H1 (cell line): Measurements from ENCODE around the gene OR10A4. TPM values are rescaled to one million over a fixed set of nuclear protein-coding genes. Genes with fewer than 3 reads are reported as not detected.

Experiments
- CTCF ChIA-PET: fragments of 300-600 bp; sonication (Branson Sonifier 250); formaldehyde crosslinking; loops from one replicate; lab custom pipeline; 2021; ENCODE audit not compliant: partially characterized antibody; lab: Charles Lee
- POLR2A ChIA-PET: fragments of 300-600 bp; sonication (Branson Sonifier 250); formaldehyde crosslinking; loops from one replicate; lab custom pipeline; 2021; ENCODE audit warnings: inconsistent platforms; ENCODE audit not compliant: partially characterized antibody; lab: Charles Lee
- DNase-seq, 2 experiments: peaks; one replicate each; pipeline versions ENCODE4 v3.0.0 to v3.0.0-alpha.2; 2010 to 2022; ENCODE audit warnings: low spot score in 2 of 2, low read depth in 1 of 2, mixed read lengths in 1 of 2
- FAIRE-seq: peaks from 2 replicates; lab custom pipeline; 2011; peaks lifted over from hg19 to GRCh38; lab: Jason Lieb, UNC
- H2AFZ ChIP-seq: 2 replicates; pipeline ENCODE4 v1.8.1; 2012; ENCODE audit warnings: low read length, inconsistent platforms
- H2AK5ac ChIP-seq: 2 replicates; pipeline ENCODE4 v1.6.1; 2013; ENCODE audit warnings: low read depth, low read length
- H2BK120ac ChIP-seq: replicated peaks from 2 replicates; pipeline ENCODE3; 2013; ENCODE audit warnings: low read depth, low read length, inconsistent platforms
- H2BK12ac ChIP-seq: 2 replicates; pipeline ENCODE4 v1.6.1; 2013; ENCODE audit warnings: low read depth, low read length
- H2BK15ac ChIP-seq: 2 replicates; pipeline ENCODE4 v1.6.1; 2013; ENCODE audit warnings: low read length
- H2BK20ac ChIP-seq: 2 replicates; pipeline ENCODE4 v1.6.1; 2013; ENCODE audit warnings: low read length
- H2BK5ac ChIP-seq: 2 replicates; pipeline ENCODE4 v1.6.1; 2013; ENCODE audit warnings: low read depth, low read length
- H3K14ac ChIP-seq: 2 replicates; pipeline ENCODE4 v1.6.1; 2013; ENCODE audit warnings: inconsistent platforms; ENCODE audit not compliant: insufficient read length
- H3K18ac ChIP-seq: 2 replicates; pipeline ENCODE4 v1.6.1; 2013; ENCODE audit warnings: low read length; ENCODE audit errors: extremely low read depth
- H3K23ac ChIP-seq: 2 replicates; pipeline ENCODE4 v1.6.1; 2013; ENCODE audit warnings: inconsistent platforms; ENCODE audit not compliant: insufficient read length
- H3K23me2 ChIP-seq: 2 replicates; pipeline ENCODE4 v1.6.1; 2013; ENCODE audit warnings: low read depth, low read length
- H3K27ac ChIP-seq: 2 replicates; pipeline ENCODE4 v1.6.1; 2011; ENCODE audit warnings: low read depth, low read length, inconsistent platforms
- H3K27me3 ChIP-seq, 4 experiments: replicated peaks in 1 of 4; 1 replicate in 1 of 4; 2 replicates in 3 of 4; pipeline versions ENCODE4 v1.6.1 to v1.8.1; 2011 to 2013; ENCODE audit warnings: low read length in 3 of 4, mild to moderate bottlenecking in 3 of 4, inconsistent platforms in 2 of 4, mixed read lengths in 2 of 4, moderate library complexity in 1 of 4; ENCODE audit not compliant: control insufficient read depth in 3 of 4, insufficient read depth in 3 of 4; ENCODE audit errors: extremely low read depth in 1 of 4
- H3K36me3 ChIP-seq, 4 experiments: 2 replicates each; pipeline versions ENCODE4 v1.6.1 to v1.8.1; 2011 to 2013; ENCODE audit warnings: mild to moderate bottlenecking in 4 of 4, low read length in 3 of 4, moderate library complexity in 2 of 4, control low read depth in 1 of 4, inconsistent platforms in 1 of 4; ENCODE audit not compliant: insufficient read depth in 4 of 4, control insufficient read depth in 2 of 4
- H3K4ac ChIP-seq: replicated peaks from 2 replicates; pipeline ENCODE3; 2013; ENCODE audit warnings: low read length, low read depth, mixed read lengths, inconsistent platforms; ENCODE audit not compliant: insufficient read length
- H3K4me1 ChIP-seq, 4 experiments: replicated peaks in 1 of 4; 1 replicate in 1 of 4; 2 replicates in 3 of 4; pipeline versions ENCODE4 v1.6.1 to v1.8.1; 2011 to 2013; ENCODE audit warnings: low read length in 3 of 4, inconsistent platforms in 2 of 4, mixed read lengths in 1 of 4; ENCODE audit not compliant: insufficient read depth in 4 of 4, control insufficient read depth in 3 of 4
- H3K4me2 ChIP-seq, 2 experiments: 2 replicates each; pipeline versions ENCODE4 v1.6.1 to v1.8.1; 2011 to 2013; ENCODE audit warnings: low read depth in 2 of 2, low read length in 2 of 2, control low read depth in 1 of 2, inconsistent platforms in 1 of 2, mild to moderate bottlenecking in 1 of 2; ENCODE audit not compliant: insufficient read depth in 1 of 2
- H3K4me3 ChIP-seq, 4 experiments: fragments of 200-600, 300-600 bp in 1 of 4; sonication (generic), shearing (Covaris generic), sonication (Bioruptor Twin) in 1 of 4; 2 replicates each; pipeline versions ENCODE4 v1.5.1 to v1.8.1; 2011 to 2016; ENCODE audit warnings: low read length in 4 of 4, low read depth in 3 of 4, control low read depth in 2 of 4, inconsistent platforms in 2 of 4, mild to moderate bottlenecking in 2 of 4, mixed read lengths in 1 of 4, moderate library complexity in 1 of 4; ENCODE audit not compliant: insufficient read depth in 2 of 4; ENCODE audit errors: extremely low read depth in 1 of 4
- H3K56ac ChIP-seq: replicated peaks from 2 replicates; pipeline ENCODE3; 2013; ENCODE audit warnings: low read depth, mild to moderate bottlenecking, mixed read lengths, low read length, inconsistent platforms; ENCODE audit not compliant: insufficient read length
- H3K79me1 ChIP-seq: 2 replicates; pipeline ENCODE4 v1.6.1; 2013; ENCODE audit warnings: low read depth, low read length, control low read depth
- H3K79me2 ChIP-seq, 2 experiments: 2 replicates each; pipeline versions ENCODE4 v1.6.1 to v1.8.1; 2012 to 2013; ENCODE audit warnings: low read length in 2 of 2, mild to moderate bottlenecking in 2 of 2, inconsistent platforms in 1 of 2; ENCODE audit not compliant: insufficient read depth in 2 of 2, control insufficient read depth in 1 of 2
- H3K9ac ChIP-seq, 4 experiments: replicated peaks in 1 of 4; 1 replicate in 1 of 4; 2 replicates in 3 of 4; pipeline versions ENCODE4 v1.6.1 to v1.8.1; 2011 to 2013; ENCODE audit warnings: low read depth in 3 of 4, low read length in 3 of 4, control low read depth in 2 of 4, mild to moderate bottlenecking in 2 of 4, moderate library complexity in 2 of 4, inconsistent platforms in 1 of 4; ENCODE audit errors: extremely low read depth in 1 of 4
- H3K9me3 ChIP-seq, 2 experiments: 2 replicates each; pipeline versions ENCODE4 v1.6.1 to v1.8.1; 2012 to 2013; ENCODE audit warnings: mild to moderate bottlenecking in 2 of 2, moderate library complexity in 2 of 2, control low read depth in 1 of 2, inconsistent platforms in 1 of 2, low read depth in 1 of 2, low read length in 1 of 2, mixed read lengths in 1 of 2; ENCODE audit not compliant: insufficient read depth in 2 of 2
- H4K20me1 ChIP-seq, 2 experiments: replicated peaks in 1 of 2; 2 replicates each; pipeline versions ENCODE3 to v1.8.1; 2011 to 2013; ENCODE audit warnings: inconsistent platforms in 2 of 2, low read length in 2 of 2, mild to moderate bottlenecking in 1 of 2; ENCODE audit not compliant: insufficient read depth in 2 of 2, control insufficient read depth in 1 of 2
- H4K5ac ChIP-seq: 2 replicates; pipeline ENCODE4 v1.6.1; 2013; ENCODE audit warnings: low read length, low read depth, mixed read lengths, inconsistent platforms; ENCODE audit not compliant: insufficient read length
- H4K8ac ChIP-seq: 2 replicates; pipeline ENCODE4 v1.8.0; 2013; ENCODE audit warnings: mild to moderate bottlenecking, moderate library complexity, low read length, inconsistent platforms; ENCODE audit not compliant: insufficient read depth; ENCODE audit errors: extremely low read depth
- H4K91ac ChIP-seq: replicated peaks from 2 replicates; pipeline ENCODE3; 2013; ENCODE audit warnings: low read length, mixed read lengths, inconsistent platforms; ENCODE audit not compliant: insufficient read length
- CBX5 ChIP-seq: fragments of 300-800, 300-1000 bp; sonication (generic); IDR thresholded peaks from 2 replicates; pipeline ENCODE4 v1.7.1; 2016; ENCODE audit warnings: antibody characterized with exemption, low read length, low read depth
- polyA plus RNA-seq, 7 experiments: library from polyadenylated mRNA; depleted of rRNA in 3 of 7; stranded (reverse) in 5 of 7; unstranded in 2 of 7; fragments of >200 nt in 5 of 7; fragments of 200-250 nt in 2 of 7; gene quantifications; 1 replicate in 5 of 7; 2 replicates in 1 of 7; 4 replicates in 1 of 7; pipeline versions ENCODE4 v1.2.1 to v1.2.3, GENCODE V29; 2011 to 2013; ENCODE audit warnings: missing spikeins in 2 of 7, mixed read lengths in 2 of 7
- total RNA-seq: library from RNA; stranded (reverse); fragmentation: NEBNext Ultra II Directional; extraction: Animal tissue kit (Norgen Biotek cat#: 25700); gene quantifications from 2 replicates; pipeline ENCODE4 v1.2.1, GENCODE V29; 2021

OR10A4 gene
- total and polyA plus RNA-seq, 2 of the 8 experiments (the other 6 are each of a cell fraction or from before 2014, with no cell fraction given), result not detected

GRCh38 chr11:6925007-6925577, 48.7 kb downstream of the OR10A4 start:
- peak overlapping the region in 1 of 2 experiments; percentile 70; a peak in 2 of 4 replicates for H3K4me2 ChIP-seq
- TF ChIP-seq CBX5, result no peak

More at GRCh38 chr11:6925007-6925577, 48.7 kb downstream of the OR10A4 start:
- no peak overlapping the region for H2BK20ac ChIP-seq
- H2BK120ac ChIP-seq, result no peak overlapping the region
- H4K20me1 ChIP-seq, result no peaks in the 10 kb centered on the region
- no peak overlapping the region for H4K91ac ChIP-seq
- no peak overlapping the region for H2BK12ac ChIP-seq
- DNase-seq (no peak), FAIRE-seq (no peak)
- no peak overlapping the region for H3K4ac ChIP-seq
- no peak overlapping the region for H3K14ac ChIP-seq
- no peaks in the 10 kb centered on the region for H3K27me3 ChIP-seq
- no peak overlapping the region for H2AK5ac ChIP-seq
- no peaks in the 10 kb centered on the region for H3K9me3 ChIP-seq
- H3K18ac ChIP-seq, result no peak overlapping the region
- no peak overlapping the region for H2BK15ac ChIP-seq
- peak overlapping the region in 1 of 4 experiments; percentile 96; a peak in 1 of 8 replicates for H3K4me3 ChIP-seq
- no peak overlapping the region for H3K23ac ChIP-seq
- no peak overlapping the region for H3K9ac ChIP-seq
- no peak overlapping the region for H3K56ac ChIP-seq
- H2AFZ ChIP-seq, result peak overlapping the region; percentile 97; the same call in 1 of the 2 replicates
- POLR2A ChIA-PET, result interaction anchor here (0.7 kb wide), 1 partner anchor 672 kb away, joined by 3 read pairs; no protein-coding TSS in a partner anchor
- H3K23me2 ChIP-seq, result peaks cover 7% of the 10 kb centered on the region; the same call in 1 of the 2 replicates
- CTCF ChIA-PET, result interaction anchor here (1.1 kb wide), 1 partner anchor 170 kb away, joined by 3 read pairs; no protein-coding TSS in a partner anchor
- H2BK5ac ChIP-seq, result no peak overlapping the region
- 0 out of 8 replicates have a peak, but pooled peaks cover 0 to 2% (median 0%) of the 10 kb centered on the region in 4 experiments for H3K36me3 ChIP-seq
- no peak overlapping the region for H3K27ac ChIP-seq
- H3K4me1 ChIP-seq, result peaks cover 2 to 10% (median 7%) of the 10 kb centered on the region in 4 experiments; a peak in 5 of 7 replicates
- H3K79me1 ChIP-seq, result no peaks in the 10 kb centered on the region
- peaks cover 0 to 29% of the 10 kb centered on the region in 2 experiments; a peak in 2 of 4 replicates for H3K79me2 ChIP-seq
- H4K8ac ChIP-seq, result no peak overlapping the region
- H4K5ac ChIP-seq, result no peak overlapping the region
